HG02981 (cell line): Measurements from ENCODE around the gene ZNF57.
"Not testable (repeated sequence)": the region's sequence is repeated elsewhere in the genome, so short reads cannot be mapped to it uniquely, and the experiment has no call there.

ENCODE experiments used
- ATAC-seq: cut with Tn5 transposase; IDR thresholded peaks from one replicate; pipeline ENCODE4 v1.9.1; 2021; ENCODE audit warnings: mild to moderate bottlenecking, moderate library complexity; ENCODE audit not compliant: unreplicated experiment

The ZNF57 gene

GRCh38 chr19:2950286-2951124 lies 49.8 kb downstream of the ZNF57 start:
- ATAC-seq: peak; percentile 89

GRCh38 chr19:2952953-2953481 lies 52.3 kb downstream of the ZNF57 start:
- ATAC-seq: no peak

- no peak for ATAC-seq
Observed at GRCh38 chr19:2957160-2957559, 56.4 kb downstream of the ZNF57 start.

- ATAC-seq: no peak
Observed at GRCh38 chr19:2960120-2960519, 59.4 kb downstream of the ZNF57 start.

- ATAC-seq: no peak
Observed at GRCh38 chr19:2962018-2962670, 61.4 kb downstream of the ZNF57 start.

GRCh38 chr19:2963122-2963521 lies 62.4 kb downstream of the ZNF57 start:
- ATAC-seq: no peak

GRCh38 chr19:2963631-2964030 lies 62.9 kb downstream of the ZNF57 start:
- ATAC-seq: not testable (repeated sequence)

GRCh38 chr19:2964874-2965273 lies 64.1 kb downstream of the ZNF57 start:
- ATAC-seq: no peak

- ATAC-seq: no peak
Observed at GRCh38 chr19:2967972-2968371, 67.2 kb downstream of the ZNF57 start.
